CD4-positive, alpha-beta memory T cell (primary cell): Measurements from ENCODE around the gene SPTB. TPM values are rescaled to one million over a fixed set of nuclear protein-coding genes. Genes with fewer than 3 reads are reported as not detected.
"Not testable (repeated sequence)": the region's sequence is repeated elsewhere in the genome, so short reads cannot be mapped to it uniquely, and the experiment has no call there.

Experiments used
- CTCF ChIA-PET: fragments of 350-600 bp; sonication (Branson Sonifier 250); formaldehyde crosslinking; loops from one replicate; lab custom pipeline; 2021; ENCODE audit warnings: inconsistent platforms; ENCODE audit not compliant: partially characterized antibody; lab: Charles Lee
- POLR2A ChIA-PET: fragments of 350-600 bp; sonication (Branson Sonifier 250); formaldehyde crosslinking; loops from one replicate; lab custom pipeline; 2021; ENCODE audit not compliant: partially characterized antibody; lab: Charles Lee
- DNase-seq, 5 donors: peaks; one replicate each; pipeline versions ENCODE4 v3.0.0 to v3.0.0-alpha.2; 2020 to 2022; ENCODE audit warnings: mixed read lengths in 1 of 5
- H3K27ac ChIP-seq: one replicate; pipeline ENCODE4 v1.7.0; 2013; ENCODE audit warnings: low read depth, low read length
- H3K27me3 ChIP-seq: 2 replicates; pipeline ENCODE4 v1.7.0; 2013; ENCODE audit warnings: mild to moderate bottlenecking, low read length, moderate library complexity; ENCODE audit not compliant: insufficient read depth
- H3K36me3 ChIP-seq: 2 replicates; pipeline ENCODE4 v1.7.0; 2013; ENCODE audit warnings: mild to moderate bottlenecking, low read length, moderate library complexity; ENCODE audit not compliant: insufficient read depth
- H3K4me1 ChIP-seq: 2 replicates; pipeline ENCODE4 v1.7.0; 2013; ENCODE audit warnings: mild to moderate bottlenecking, low read length, moderate library complexity; ENCODE audit not compliant: insufficient read depth
- H3K4me3 ChIP-seq, 2 donors: one replicate each; pipeline ENCODE4 v1.7.0; 2013; ENCODE audit warnings: low read length in 2 of 2, mild to moderate bottlenecking in 1 of 2
- H3K9me3 ChIP-seq, 2 donors: one replicate each; pipeline ENCODE4 v1.7.0; 2013; ENCODE audit warnings: low read length in 2 of 2, control low read depth in 1 of 2; ENCODE audit not compliant: control insufficient read depth in 1 of 2
- H3K27ac Mint-ChIP-seq, 7 donors: one replicate each; pipeline ENCODE4 v1.8.0; 2020 to 2021; ENCODE audit warnings: mixed read lengths in 7 of 7, mild to moderate bottlenecking in 6 of 7, inconsistent platforms in 3 of 7, moderate library complexity in 3 of 7
- H3K27me3 Mint-ChIP-seq, 2 donors: one replicate each; pipeline ENCODE4 v1.8.0; 2020 to 2021; ENCODE audit warnings: mixed read lengths in 2 of 2
- H3K36me3 Mint-ChIP-seq, 2 donors: one replicate each; pipeline ENCODE4 v1.8.0; 2020 to 2021; ENCODE audit warnings: mixed read lengths in 2 of 2, inconsistent platforms in 1 of 2, mild to moderate bottlenecking in 1 of 2
- H3K4me1 Mint-ChIP-seq, 4 donors: one replicate each; pipeline ENCODE4 v1.8.0; 2020 to 2021; ENCODE audit warnings: mixed read lengths in 4 of 4, mild to moderate bottlenecking in 1 of 4
- H3K4me3 Mint-ChIP-seq, 8 donors: one replicate each; pipeline ENCODE4 v1.8.0; 2020 to 2021; ENCODE audit warnings: mixed read lengths in 8 of 8, mild to moderate bottlenecking in 7 of 8, moderate library complexity in 6 of 8, inconsistent platforms in 3 of 8
- H3K9me3 Mint-ChIP-seq, 8 donors: one replicate each; pipeline ENCODE4 v1.8.0; 2020 to 2021; ENCODE audit warnings: mixed read lengths in 8 of 8, mild to moderate bottlenecking in 5 of 8, inconsistent platforms in 3 of 8, moderate library complexity in 1 of 8
- intact Hi-C: fragments of 100-400 bp; cut with micrococcal nuclease; formaldehyde crosslinking; loops from one replicate; pipeline ENCODE4 v1.15.1; 2023
- polyA plus RNA-seq, 2 donors: library from polyadenylated mRNA; unstranded; fragments of 300-500 nt; fragmentation: Illumina TruSeq; gene quantifications; one replicate each; pipeline ENCODE4 v1.2.3, GENCODE V29; 2021
- total RNA-seq, 2 experiments: library from RNA; stranded (reverse); gene quantifications; one replicate each; pipeline ENCODE4 v1.2.3, GENCODE V29; 2021

The SPTB gene
- total and polyA plus RNA-seq, 4 experiments from 2014 or later, result 0.03 to 0.37 (median 0.09) TPM; not detected in 1

DNA sequence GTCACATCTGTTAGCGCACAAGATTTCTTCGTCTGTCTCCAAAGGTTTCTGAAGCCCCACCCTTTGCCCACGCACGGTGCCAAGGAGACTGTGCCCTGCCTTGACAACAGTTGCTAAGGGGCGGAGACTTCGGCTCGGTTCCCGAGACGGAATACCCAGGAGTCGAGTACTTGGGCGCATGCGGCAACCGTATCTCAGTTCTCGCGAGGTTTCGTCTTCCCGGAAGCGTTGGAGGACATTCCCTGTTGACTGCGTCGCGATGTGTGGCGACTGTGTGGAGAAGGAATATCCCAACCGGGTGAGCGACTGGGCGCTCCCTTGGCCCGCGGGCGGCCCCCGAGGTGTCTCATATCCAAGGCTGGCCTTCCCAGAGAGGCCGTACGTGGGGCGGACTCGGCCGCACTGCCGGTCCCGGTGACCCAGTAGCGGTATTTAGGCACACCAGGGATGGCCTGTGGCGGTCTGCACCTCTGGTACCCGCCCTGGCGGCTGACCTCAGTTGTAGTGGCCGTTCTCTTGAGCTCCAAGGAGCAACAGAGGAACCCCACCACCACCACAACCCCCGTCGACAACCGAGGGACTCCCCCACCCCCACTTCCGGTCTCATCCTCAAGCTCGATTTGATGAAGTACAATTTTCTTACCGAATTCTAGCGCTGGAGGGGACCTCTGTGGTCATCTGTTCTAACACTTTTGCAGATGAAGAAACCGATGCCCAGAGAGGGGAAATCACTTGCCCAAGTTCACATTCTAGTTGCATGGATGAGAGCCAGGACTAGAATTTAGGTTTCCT, 34.7 kb upstream of the SPTB start, which contains the start of gene CHURC1:
CHURC1 (plus strand) TSS at position 219 of the 792 bp plus-strand sequence; CDS start at position 260, 41 bp downstream.
- CTCF ChIA-PET, result interaction anchor here (0.7 to 1.7 kb wide), 9 partner anchors 10 to 91 kb away, joined by 3 to 5 read pairs (median 4); partner anchors contain the start of gene FNTB
- H3K9me3 Mint-ChIP-seq, result peaks cover 0 to 2% (median 0%) of the 10 kb centered on the region in 8 donors
- intact Hi-C loops, result loop anchor here (1.0 to 2.0 kb wide), 6 partner anchors 14 to 498 kb away; partner anchors contain the start of genes FNTB, FUT8, MAX and RAB15
- peak within 1 kb of the TSS; percentile 84 to 95 (median 90) for H3K4me3 Mint-ChIP-seq
- Histone ChIP-seq H3K36me3 (no peaks in the 10 kb centered on the region), H3K27me3 (no peaks in the 10 kb centered on the region), H3K4me1 (peaks cover 46% of the 10 kb centered on the region), H3K4me3 (peak within 1 kb of the TSS; percentile 90 to 99), H3K9me3 (no peaks in the 10 kb centered on the region), H3K27ac (peak within 1 kb of the TSS; percentile 100)
- H3K4me1 Mint-ChIP-seq, result peaks cover 33 to 56% (median 45%) of the 10 kb centered on the region in 4 donors
- POLR2A ChIA-PET, result interaction anchor here (0.5 to 5.8 kb wide), 34 partner anchors 10 to 1273 kb away, joined by 3 to 111 read pairs (median 3); partner anchors contain the start of genes FNTB, HSPA2, MAX and MTHFD1
- H3K27ac Mint-ChIP-seq, result peak within 1 kb of the TSS; percentile 92 to 99 (median 98)
- peak; percentile 94 to 99 (median 97) for DNase-seq
- H3K27me3 Mint-ChIP-seq, result peaks cover 0 to 1% of the 10 kb centered on the region in 2 donors
- peaks cover 15 to 19% of the 10 kb centered on the region in 2 donors for H3K36me3 Mint-ChIP-seq

GRCh38 chr14:64913477-64913876, 33.8 kb upstream of the SPTB start:
- H3K9me3 Mint-ChIP-seq, result not testable (repeated sequence)
- POLR2A ChIA-PET, result interaction anchor here (1.4 to 5.8 kb wide), 4 partner anchors 13 to 526 kb away, joined by 4 to 111 read pairs (median 13); partner anchors contain the start of genes FNTB and MTHFD1
- H3K4me1 Mint-ChIP-seq, result peaks cover 29 to 49% (median 40%) of the 10 kb centered on the region in 4 donors

DNA sequence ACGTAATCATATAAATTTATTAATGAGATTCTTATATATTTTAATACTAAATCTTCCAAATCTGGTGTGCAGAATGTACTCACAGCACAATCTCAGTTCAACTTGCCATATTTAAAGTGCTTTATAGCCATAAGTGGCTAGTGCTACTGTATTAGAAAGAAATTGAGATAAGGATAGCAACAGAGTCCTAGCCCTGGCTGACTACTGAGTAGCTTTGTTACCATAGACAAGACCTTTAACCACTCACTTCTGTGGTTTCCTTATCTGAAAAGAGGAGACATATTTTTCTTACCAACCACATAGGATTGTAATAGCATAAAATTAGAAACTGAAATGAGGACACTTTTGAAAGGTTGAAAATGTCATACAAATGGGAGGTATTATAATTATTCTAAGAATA, 32.6 kb upstream of the SPTB start:
- no peak for DNase-seq
- Mint-ChIP-seq H3K4me1 (peaks cover 20 to 38% (median 31%) of the 10 kb centered on the region in 4 donors), H3K9me3 (peaks cover 0 to 2% (median 0%) of the 10 kb centered on the region in 8 donors), H3K4me3 (peak overlapping the region in 2 of 8 donors; percentile 9 to 22), H3K36me3 (peaks cover 9 to 14% of the 10 kb centered on the region in 2 donors), H3K27me3 (peaks cover 1 to 2% of the 10 kb centered on the region in 2 donors), H3K27ac (peak overlapping the region in 3 of 7 donors; percentile 32 to 87 (median 72))
- H3K4me3 ChIP-seq, result no peak overlapping the region
- peaks cover 3% of the 10 kb centered on the region for H3K27me3 ChIP-seq
- H3K27ac ChIP-seq, result no peak overlapping the region
- POLR2A ChIA-PET, result no interaction called here
- no peaks in the 10 kb centered on the region for H3K36me3 ChIP-seq
- intact Hi-C loops, result no loop called here
- no peaks in the 10 kb centered on the region for H3K9me3 ChIP-seq
- peaks cover 26% of the 10 kb centered on the region for H3K4me1 ChIP-seq
- CTCF ChIA-PET, result no interaction called here

More at GRCh38 chr14:64913477-64913876, 33.8 kb upstream of the SPTB start:
- Mint-ChIP-seq H3K36me3 (peaks cover 15 to 19% of the 10 kb centered on the region in 2 donors), H3K27ac (peak overlapping the region; percentile 92 to 99 (median 98)), H3K4me3 (peak overlapping the region; percentile 84 to 95 (median 90))
- H3K4me3 ChIP-seq, H3K27me3 Mint-ChIP-seq, intact Hi-C loops, DNase-seq, H3K36me3 ChIP-seq, H3K27me3 ChIP-seq, H3K9me3 ChIP-seq: not testable (repeated sequence)
- CTCF ChIA-PET, result interaction anchor here (1.7 kb wide), 1 partner anchor 67 kb away, joined by 5 read pairs; no protein-coding TSS in a partner anchor
- peak overlapping the region; percentile 100 for H3K27ac ChIP-seq
- H3K4me1 ChIP-seq, result peaks cover 37% of the 10 kb centered on the region

DNA sequence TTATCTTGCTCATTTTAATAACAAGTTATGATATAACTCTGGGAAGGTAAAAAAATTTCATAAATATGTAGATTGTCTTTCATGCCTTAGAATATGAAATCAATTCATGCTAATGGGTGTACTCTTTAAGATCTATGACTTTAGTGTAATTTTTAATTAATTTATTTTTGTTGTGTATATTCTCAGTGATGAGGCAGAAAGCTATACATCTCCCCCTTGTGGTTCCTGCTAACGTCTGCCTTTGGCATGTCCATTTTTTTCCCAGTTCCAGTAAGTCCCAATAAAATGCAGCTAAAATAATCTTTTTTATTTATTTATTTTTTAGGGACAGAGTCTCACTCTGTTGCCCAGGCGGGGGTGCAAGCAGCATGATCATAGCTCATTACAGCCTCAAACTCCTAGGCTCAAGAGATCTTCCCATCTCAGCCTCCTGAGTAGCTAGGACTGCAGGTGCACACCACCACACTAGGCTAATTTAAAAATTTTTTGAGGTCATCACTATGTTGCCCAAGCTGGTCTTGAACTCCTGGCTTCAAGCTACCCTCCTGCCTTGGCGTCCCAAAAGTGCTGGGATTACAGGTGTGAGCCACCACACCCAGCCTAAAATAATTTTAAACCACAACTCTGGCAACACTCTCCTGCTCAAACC, 31.3 kb upstream of the SPTB start:
- Mint-ChIP-seq H3K4me3 (no peak overlapping the region), H3K36me3 (peaks cover 7 to 13% of the 10 kb centered on the region in 2 donors), H3K27me3 (peaks cover 2 to 6% of the 10 kb centered on the region in 2 donors), H3K9me3 (peaks cover 0 to 2% (median 0%) of the 10 kb centered on the region in 8 donors), H3K27ac (no peak overlapping the region), H3K4me1 (peaks cover 15 to 27% (median 22%) of the 10 kb centered on the region in 4 donors)
- peaks cover 5% of the 10 kb centered on the region for H3K27me3 ChIP-seq
- intact Hi-C loops, result no loop called here
- CTCF ChIA-PET, result interaction anchor here (0.5 to 2.2 kb wide), 6 partner anchors 17 to 87 kb away, joined by 3 to 13 read pairs (median 4); partner anchors contain the start of gene FNTB
- no peak for DNase-seq
- H3K36me3 ChIP-seq, result no peaks in the 10 kb centered on the region
- no peak overlapping the region for H3K4me3 ChIP-seq
- H3K4me1 ChIP-seq, result peaks cover 15% of the 10 kb centered on the region
- H3K27ac ChIP-seq, result no peak overlapping the region
- H3K9me3 ChIP-seq, result no peaks in the 10 kb centered on the region
- POLR2A ChIA-PET, result interaction anchor here (0.7 to 1.4 kb wide), 2 partner anchors 11 kb away, joined by 4 to 5 read pairs; no protein-coding TSS in a partner anchor

- H3K9me3 Mint-ChIP-seq, result no peaks in the 10 kb centered on the region
- Histone ChIP-seq H3K27ac (no peak overlapping the region), H3K9me3 (no peaks in the 10 kb centered on the region), H3K36me3 (no peaks in the 10 kb centered on the region), H3K4me1 (no peaks in the 10 kb centered on the region), H3K27me3 (peaks cover 8% of the 10 kb centered on the region), H3K4me3 (no peak overlapping the region)
- intact Hi-C loops, result no loop called here
- POLR2A ChIA-PET, result no interaction called here
- H3K27me3 Mint-ChIP-seq, result peaks cover 8 to 21% of the 10 kb centered on the region in 2 donors
- no peaks in the 10 kb centered on the region for H3K4me1 Mint-ChIP-seq
- peak overlapping the region in 1 of 7 donors; percentile 1 for H3K27ac Mint-ChIP-seq
- H3K36me3 Mint-ChIP-seq, result no peaks in the 10 kb centered on the region
- CTCF ChIA-PET, result no interaction called here
- H3K4me3 Mint-ChIP-seq, result no peak overlapping the region
- DNase-seq, result no peak
Observed at GRCh38 chr14:64906022-64906421, 26.3 kb upstream of the SPTB start.

DNA sequence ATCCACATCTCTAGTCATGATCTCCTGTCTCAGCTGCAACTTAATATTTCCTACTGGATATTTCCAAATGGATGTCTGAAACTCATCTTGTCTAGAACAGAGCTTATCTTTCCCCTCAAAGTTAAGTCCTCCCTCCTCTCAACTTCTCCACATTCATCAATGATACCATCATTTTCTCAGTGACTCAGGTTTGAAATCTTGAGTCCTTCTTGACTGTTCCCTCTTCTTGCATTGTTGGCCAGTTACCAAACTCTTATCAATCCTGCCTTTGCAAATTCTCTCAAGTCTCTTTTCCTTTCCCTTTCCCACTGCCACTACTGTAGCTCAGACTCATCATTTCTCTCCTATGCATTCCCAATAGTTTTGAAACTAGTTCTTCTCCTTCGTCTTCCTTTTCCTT, 20.3 kb upstream of the SPTB start:
- Histone ChIP-seq H3K9me3 (no peaks in the 10 kb centered on the region), H3K36me3 (no peaks in the 10 kb centered on the region), H3K27me3 (no peaks in the 10 kb centered on the region), H3K4me3 (no peak overlapping the region), H3K27ac (no peak overlapping the region), H3K4me1 (no peaks in the 10 kb centered on the region)
- DNase-seq, result no peak
- H3K4me3 Mint-ChIP-seq, result no peak overlapping the region
- POLR2A ChIA-PET, result interaction anchor here (1.5 kb wide), 1 partner anchor 11 kb away, joined by 5 read pairs; no protein-coding TSS in a partner anchor
- peaks cover 5 to 11% of the 10 kb centered on the region in 2 donors for H3K27me3 Mint-ChIP-seq
- no peaks in the 10 kb centered on the region for H3K36me3 Mint-ChIP-seq
- CTCF ChIA-PET, result interaction anchor here (1.4 to 2.4 kb wide), 3 partner anchors 8 to 77 kb away, joined by 3 to 18 read pairs (median 4); no protein-coding TSS in a partner anchor
- H3K4me1 Mint-ChIP-seq, result no peaks in the 10 kb centered on the region
- H3K9me3 Mint-ChIP-seq, result no peaks in the 10 kb centered on the region
- intact Hi-C loops, result no loop called here
- H3K27ac Mint-ChIP-seq, result no peak overlapping the region
